Neutrophil (primary cell): ENCODE data around the gene TMOD1.

Experiments
- H3K27ac ChIP-seq: fragments of 200-600 bp; sonication (generic); 2 replicates; pipeline ENCODE4 v1.5.1; 2016; ENCODE audit warnings: mild to moderate bottlenecking, moderate library complexity
- H3K27me3 ChIP-seq: fragments of 200-600 bp; sonication (generic); 2 replicates; pipeline ENCODE4 v1.6.0; 2016; ENCODE audit warnings: mild to moderate bottlenecking
- H3K36me3 ChIP-seq: fragments of 200-600 bp; sonication (generic); 2 replicates; pipeline ENCODE4 v1.5.1; 2017
- H3K4me1 ChIP-seq, 2 experiments: fragments of 200-600 bp in 1 of 2; sonication (generic) in 1 of 2; 1 replicate in 1 of 2; 2 replicates in 1 of 2; pipeline versions ENCODE4 v1.5.1 to v1.6.1; 2013 to 2016; ENCODE audit warnings: low read depth in 1 of 2, low read length in 1 of 2, mild to moderate bottlenecking in 1 of 2, moderate library complexity in 1 of 2; ENCODE audit not compliant: control insufficient read depth in 1 of 2, insufficient read depth in 1 of 2
- H3K4me3 ChIP-seq, 2 experiments: fragments of 200-600 bp in 1 of 2; sonication (generic) in 1 of 2; 1 replicate in 1 of 2; 2 replicates in 1 of 2; pipeline ENCODE4 v1.5.1; 2013 to 2016; ENCODE audit warnings: low read depth in 1 of 2, low read length in 1 of 2, mild to moderate bottlenecking in 1 of 2, moderate library complexity in 1 of 2
- H3K9me3 ChIP-seq: fragments of 200-600 bp; sonication (generic); 2 replicates; pipeline ENCODE4 v1.5.1; 2016
- TF ChIP-seq, protein P1 (sequence below): fragments of 200-600 bp; sonication (generic); IDR thresholded peaks from 2 replicates; pipeline ENCODE4 v1.5.1; 2016; ENCODE audit warnings: antibody characterized with exemption

Gene TMOD1

DNA sequence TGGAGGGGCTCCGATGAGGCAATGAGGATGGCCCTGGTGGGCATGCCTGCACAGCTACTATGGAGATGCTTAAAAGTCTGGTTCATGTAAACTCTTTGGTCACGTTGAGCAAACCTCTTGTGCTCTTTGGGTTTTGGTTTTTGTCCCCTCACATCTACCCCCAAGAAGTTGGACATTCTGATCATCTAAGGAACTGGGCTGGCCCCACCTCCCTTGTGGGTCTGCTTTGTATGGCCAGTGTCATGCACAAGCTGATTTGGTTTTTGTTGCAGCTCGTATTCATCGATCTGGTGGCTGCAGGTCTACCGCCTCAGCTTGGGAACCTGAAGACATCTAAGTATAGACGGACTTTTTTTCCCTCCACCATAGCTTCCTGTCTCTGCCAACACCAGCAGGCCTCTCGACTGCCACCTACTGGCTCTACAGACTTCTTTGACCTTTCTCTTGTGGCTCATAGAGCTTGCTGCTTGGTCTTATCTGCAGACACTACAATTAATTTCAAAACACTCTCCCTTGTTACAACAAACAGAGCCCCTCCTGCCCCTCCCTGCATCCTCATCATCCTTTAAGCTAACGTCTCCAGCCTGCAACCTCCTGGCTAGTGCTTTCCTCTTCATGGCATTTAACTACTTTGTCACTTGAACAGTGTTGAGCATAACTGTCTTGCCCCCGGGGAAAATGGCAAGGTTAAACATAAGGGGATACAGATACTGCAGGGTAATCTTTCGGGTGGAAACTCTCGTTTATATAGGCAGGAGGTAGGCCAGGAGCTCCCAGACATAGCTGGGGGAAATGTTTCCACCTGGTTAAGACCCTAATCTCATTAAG is 97.2 kb downstream of the TMOD1 start:
- H3K4me1 ChIP-seq = peaks cover 0 to 4% of the 10 kb centered on the region in 2 experiments
- H3K27me3 ChIP-seq = no peaks in the 10 kb centered on the region
- TF ChIP-seq, protein P1, sequence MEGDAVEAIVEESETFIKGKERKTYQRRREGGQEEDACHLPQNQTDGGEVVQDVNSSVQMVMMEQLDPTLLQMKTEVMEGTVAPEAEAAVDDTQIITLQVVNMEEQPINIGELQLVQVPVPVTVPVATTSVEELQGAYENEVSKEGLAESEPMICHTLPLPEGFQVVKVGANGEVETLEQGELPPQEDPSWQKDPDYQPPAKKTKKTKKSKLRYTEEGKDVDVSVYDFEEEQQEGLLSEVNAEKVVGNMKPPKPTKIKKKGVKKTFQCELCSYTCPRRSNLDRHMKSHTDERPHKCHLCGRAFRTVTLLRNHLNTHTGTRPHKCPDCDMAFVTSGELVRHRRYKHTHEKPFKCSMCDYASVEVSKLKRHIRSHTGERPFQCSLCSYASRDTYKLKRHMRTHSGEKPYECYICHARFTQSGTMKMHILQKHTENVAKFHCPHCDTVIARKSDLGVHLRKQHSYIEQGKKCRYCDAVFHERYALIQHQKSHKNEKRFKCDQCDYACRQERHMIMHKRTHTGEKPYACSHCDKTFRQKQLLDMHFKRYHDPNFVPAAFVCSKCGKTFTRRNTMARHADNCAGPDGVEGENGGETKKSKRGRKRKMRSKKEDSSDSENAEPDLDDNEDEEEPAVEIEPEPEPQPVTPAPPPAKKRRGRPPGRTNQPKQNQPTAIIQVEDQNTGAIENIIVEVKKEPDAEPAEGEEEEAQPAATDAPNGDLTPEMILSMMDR = peak; percentile 32
- H3K36me3 ChIP-seq = peaks cover 20% of the 10 kb centered on the region
- H3K9me3 ChIP-seq = no peaks in the 10 kb centered on the region
- H3K4me3 ChIP-seq = no peak overlapping the region
- H3K27ac ChIP-seq = no peak overlapping the region

GRCh38 chr9:97599314-97599846 is 97.9 kb downstream of the TMOD1 start:
- TF ChIP-seq, protein P1 = no peak
- Histone ChIP-seq H3K27ac (no peak overlapping the region), H3K4me1 (peaks cover 0 to 4% of the 10 kb centered on the region in 2 experiments), H3K4me3 (no peak overlapping the region), H3K9me3 (no peaks in the 10 kb centered on the region), H3K36me3 (peaks cover 25% of the 10 kb centered on the region), H3K27me3 (no peaks in the 10 kb centered on the region)

DNA sequence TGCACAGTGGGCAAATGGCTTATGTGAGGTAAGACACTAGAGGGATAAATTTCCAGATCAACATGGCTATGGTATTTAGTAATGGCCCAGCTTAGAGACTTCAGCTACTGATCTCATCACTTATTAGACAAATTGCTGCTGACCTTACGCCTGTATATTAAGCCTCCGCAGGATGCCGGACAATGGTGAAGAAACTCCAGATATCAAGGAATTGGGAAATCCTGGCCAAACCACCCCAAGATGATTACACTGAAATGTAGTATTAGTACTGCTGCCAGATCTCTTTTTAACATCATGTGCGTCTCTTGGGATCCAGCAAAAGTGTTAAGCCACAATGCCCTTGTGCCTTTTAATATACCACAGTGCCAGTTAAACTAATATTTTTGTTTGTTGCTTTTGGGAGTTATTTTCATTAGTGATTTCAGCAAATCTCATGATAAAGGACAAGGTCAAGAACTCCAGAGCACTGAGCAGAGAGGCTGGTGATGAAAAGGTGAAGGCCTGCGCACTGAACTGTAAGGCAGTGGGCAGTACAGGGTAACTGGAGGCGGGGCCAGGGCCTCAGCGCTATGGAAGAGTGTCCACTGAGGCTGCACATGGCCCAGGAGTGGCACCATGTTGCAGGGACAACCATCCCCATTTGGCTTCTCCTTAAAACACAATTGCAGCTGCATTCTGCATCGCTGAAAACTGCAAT is 99.2 kb downstream of the TMOD1 start:
- Histone ChIP-seq H3K4me3 (no peak overlapping the region), H3K9me3 (no peaks in the 10 kb centered on the region), H3K36me3 (peaks cover 36% of the 10 kb centered on the region)

GRCh38 chr9:97601228-97601898 is 99.9 kb downstream of the TMOD1 start:
- H3K27me3 ChIP-seq = no peaks in the 10 kb centered on the region
- peaks cover 0 to 4% of the 10 kb centered on the region in 2 experiments for H3K4me1 ChIP-seq
- H3K4me3 ChIP-seq = no peak overlapping the region
- H3K27ac ChIP-seq = no peak overlapping the region
- peaks cover 36% of the 10 kb centered on the region for H3K36me3 ChIP-seq
- TF ChIP-seq, protein P1 = no peak
- no peaks in the 10 kb centered on the region for H3K9me3 ChIP-seq

More for the DNA sequence above, 99.2 kb downstream of the TMOD1 start:
- H3K27ac ChIP-seq = no peak overlapping the region
- TF ChIP-seq, protein P1 = no peak
- no peaks in the 10 kb centered on the region for H3K27me3 ChIP-seq
- peaks cover 0 to 4% of the 10 kb centered on the region in 2 experiments for H3K4me1 ChIP-seq

DNA sequence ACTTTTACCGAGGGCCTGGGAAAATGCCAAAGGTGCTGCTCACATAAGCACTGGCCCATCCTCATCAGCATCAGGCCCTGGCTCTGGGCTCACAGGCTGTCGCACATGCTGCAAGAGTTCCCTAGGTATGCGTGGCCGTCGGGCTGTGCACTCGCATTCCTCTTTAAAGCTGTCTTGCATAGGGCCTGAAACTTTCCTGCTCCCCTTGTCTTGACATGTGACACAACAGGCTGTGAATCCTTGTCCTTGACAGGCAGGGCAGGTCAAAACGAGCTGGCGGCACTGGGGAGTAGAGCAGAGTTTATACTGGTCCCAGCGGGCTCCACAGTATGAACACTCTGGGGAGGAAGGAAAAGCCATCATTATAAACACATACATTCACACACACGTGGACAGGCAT is 101.0 kb downstream of the TMOD1 start:
- H3K9me3 ChIP-seq = no peaks in the 10 kb centered on the region
- H3K27ac ChIP-seq = no peak overlapping the region
- H3K27me3 ChIP-seq = no peaks in the 10 kb centered on the region
- TF ChIP-seq, protein P1 = no peak
- peaks cover 0 to 4% of the 10 kb centered on the region in 2 experiments for H3K4me1 ChIP-seq
- H3K36me3 ChIP-seq = peaks cover 36% of the 10 kb centered on the region
- no peak overlapping the region for H3K4me3 ChIP-seq
